Colonic mucosa (tissue), 4 donors: ENCODE measurements around the gene NPR2. TPM values are rescaled to one million over a fixed set of nuclear protein-coding genes. Genes with fewer than 3 reads are reported as not detected.

Experiments used
- DNase-seq: peaks from one replicate; pipeline ENCODE4 v3.0.0-alpha.2; 2020
- H3K27ac ChIP-seq: fragments of 200-600 bp; one replicate; pipeline ENCODE4 v1.8.0; 2021
- H3K27me3 ChIP-seq: fragments of 200-600 bp; one replicate; pipeline ENCODE4 v1.8.0; 2021
- H3K36me3 ChIP-seq: fragments of 200-600 bp; one replicate; pipeline ENCODE4 v1.8.0; 2021
- H3K4me1 ChIP-seq: fragments of 200-600 bp; one replicate; pipeline ENCODE4 v1.8.0; 2021; ENCODE audit warnings: mild to moderate bottlenecking
- H3K4me3 ChIP-seq: fragments of 200-600 bp; one replicate; pipeline ENCODE4 v1.8.0; 2021
- H3K9ac ChIP-seq, 2 donors: one replicate each; pipeline ENCODE4 v1.7.0; 2013; ENCODE audit warnings: control low read depth in 2 of 2, low read depth in 2 of 2, low read length in 2 of 2
- H3K9me3 ChIP-seq: fragments of 200-600 bp; one replicate; pipeline ENCODE4 v1.8.0; 2021
- CTCF ChIP-seq: fragments of 200-600 bp; IDR thresholded peaks from one replicate; pipeline ENCODE4 v1.8.0; 2022; ENCODE audit warnings: antibody characterized with exemption, mild to moderate bottlenecking
- intact Hi-C: fragments of 100-400 bp; cut with DNase I; formaldehyde crosslinking; loops from one replicate; pipeline ENCODE4 v1.14.1; 2022
- total RNA-seq, 2 donors: library from RNA; stranded (reverse); fragmentation: NEBNext Ultra II Directional in 1 of 2; extraction: Animal tissue kit (Norgen Biotek cat#: 25700) in 1 of 2; gene quantifications; one replicate each; pipeline ENCODE4 v1.2.1, GENCODE V29; 2021
- donor health status: healthy.
- donor health status: DM: no; HTN: no; CAD: no.
- donor health status: DM: no; HTN: no; CAD: no.

Gene NPR2
- total RNA-seq, 2 donors from 2014 or later = 7.0 to 9.7 TPM

DNA sequence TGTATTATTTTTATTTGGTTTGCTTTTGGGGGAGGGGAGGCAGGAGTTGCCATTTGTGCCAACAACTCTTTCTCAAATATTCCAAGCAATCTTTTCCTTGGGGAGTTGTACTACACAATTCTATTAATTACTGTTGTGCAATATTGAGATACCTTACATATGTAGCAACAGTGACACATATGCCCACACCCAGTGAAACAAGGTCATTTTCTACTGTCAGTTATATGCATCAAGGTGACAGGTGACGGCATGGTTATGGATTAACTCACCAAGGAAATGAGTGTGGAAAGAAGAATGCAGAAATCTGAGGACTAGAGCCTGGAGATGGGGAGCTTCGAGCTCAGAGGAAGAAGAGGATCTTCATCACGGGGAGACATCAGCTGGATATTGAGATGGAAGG is 19.4 kb upstream of the NPR2 start:
- peak; percentile 58 for DNase-seq
- Histone ChIP-seq H3K36me3 (no peaks in the 10 kb centered on the region), H3K9me3 (no peaks in the 10 kb centered on the region), H3K9ac (peak overlapping the region in 1 of 2 donors; percentile 57), H3K27ac (peak overlapping the region; percentile 77), H3K4me3 (no peak overlapping the region), H3K4me1 (peaks cover 14% of the 10 kb centered on the region), H3K27me3 (no peaks in the 10 kb centered on the region)
- intact Hi-C loops = no loop called here
- no peak for TF ChIP-seq CTCF

- Histone ChIP-seq H3K4me3 (no peak overlapping the region), H3K9ac (no peak overlapping the region), H3K4me1 (peaks cover 14% of the 10 kb centered on the region), H3K27me3 (no peaks in the 10 kb centered on the region), H3K36me3 (no peaks in the 10 kb centered on the region), H3K9me3 (no peaks in the 10 kb centered on the region), H3K27ac (no peak overlapping the region)
- no peak for DNase-seq
- TF ChIP-seq CTCF = no peak
- intact Hi-C loops = no loop called here
Observed at GRCh38 chr9:35774907-35775635, 16.3 kb upstream of the NPR2 start.

GRCh38 chr9:35776018-35776417 is 15.4 kb upstream of the NPR2 start:
- Histone ChIP-seq H3K4me3 (no peak overlapping the region), H3K36me3 (no peaks in the 10 kb centered on the region), H3K9ac (no peak overlapping the region), H3K27me3 (no peaks in the 10 kb centered on the region), H3K27ac (no peak overlapping the region), H3K9me3 (no peaks in the 10 kb centered on the region), H3K4me1 (peaks cover 8% of the 10 kb centered on the region)
- intact Hi-C loops = no loop called here
- TF ChIP-seq CTCF = no peak
- no peak for DNase-seq

- no peak overlapping the region for H3K27ac ChIP-seq
- no peak overlapping the region for H3K4me3 ChIP-seq
- no peaks in the 10 kb centered on the region for H3K4me1 ChIP-seq
- H3K9ac ChIP-seq = no peak overlapping the region
- no peaks in the 10 kb centered on the region for H3K36me3 ChIP-seq
- intact Hi-C loops = no loop called here
- no peak for TF ChIP-seq CTCF
- H3K9me3 ChIP-seq = no peaks in the 10 kb centered on the region
- no peak for DNase-seq
- H3K27me3 ChIP-seq = no peaks in the 10 kb centered on the region
Observed at GRCh38 chr9:35778496-35778895, 12.9 kb upstream of the NPR2 start.

DNA sequence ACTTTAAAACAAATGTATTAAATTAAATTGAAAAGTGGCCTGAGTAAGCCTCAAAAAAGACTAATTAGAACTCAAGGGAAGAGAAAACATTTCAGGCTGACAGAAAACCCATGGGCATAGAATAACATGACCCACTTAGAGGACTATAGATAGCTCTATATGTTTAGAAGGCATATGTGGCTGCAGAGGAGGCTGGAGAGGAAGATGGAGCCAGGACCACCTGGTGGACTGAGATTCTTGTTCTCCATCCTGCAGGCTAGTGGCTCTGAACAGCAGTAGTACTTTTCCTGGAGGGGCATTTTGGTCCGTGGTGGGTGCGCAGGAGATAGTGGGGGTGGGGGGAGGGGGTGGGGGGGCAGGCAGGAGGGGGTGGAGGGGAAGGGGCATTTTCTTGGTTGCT is 10.3 kb upstream of the NPR2 start:
- Histone ChIP-seq H3K27ac (no peak overlapping the region), H3K27me3 (no peaks in the 10 kb centered on the region), H3K9me3 (no peaks in the 10 kb centered on the region), H3K9ac (no peak overlapping the region), H3K36me3 (no peaks in the 10 kb centered on the region), H3K4me3 (no peak overlapping the region), H3K4me1 (no peaks in the 10 kb centered on the region)
- no peak for TF ChIP-seq CTCF
- no peak for DNase-seq
- intact Hi-C loops = no loop called here
